ENCODE results near the gene PDE4D.
"Not testable (repeated sequence)": the region's sequence is repeated elsewhere in the genome, so short reads cannot be mapped to it uniquely, and the experiment has no call there.

PDE4D gene

DNA sequence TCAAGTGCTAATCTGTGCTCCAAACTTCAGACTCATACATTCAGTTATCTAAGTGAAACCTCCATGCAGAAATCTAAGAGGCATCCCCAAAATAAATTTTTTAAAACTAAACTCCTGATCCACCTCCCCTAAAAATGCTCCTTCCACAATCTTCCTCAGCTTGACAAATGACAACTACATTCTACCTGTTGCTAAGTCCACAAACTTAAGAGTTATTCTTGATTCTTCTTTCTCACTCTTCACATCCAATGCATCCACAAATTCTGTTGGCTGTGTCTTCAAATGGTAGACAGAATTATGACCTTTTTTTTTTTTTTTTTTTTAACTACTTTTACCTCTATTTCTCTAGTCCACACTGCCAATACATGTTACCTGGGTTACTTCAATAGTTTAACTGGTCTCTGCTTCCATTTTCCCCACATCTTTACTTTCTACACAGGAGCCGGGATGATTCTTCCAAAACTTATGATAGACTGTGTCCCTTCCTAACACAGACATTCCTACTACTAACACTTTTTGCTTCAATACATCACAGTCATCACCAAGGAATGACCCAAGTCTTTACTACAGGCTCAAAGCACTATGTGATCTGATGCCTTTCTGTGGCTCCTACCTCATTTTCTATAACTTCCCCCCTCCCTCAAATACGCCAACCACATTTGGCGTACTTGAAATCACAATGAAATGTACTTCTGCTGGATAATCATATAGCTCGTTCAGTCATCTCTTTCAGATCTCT, 143.6 kb downstream of the PDE4D start:
- Histone ChIP-seq H3K9me3 (no peaks in the 10 kb centered on the region), H3K4me1 (peaks cover 0 to 11% (median 3%) of the 10 kb centered on the region in 4 donors), H3K27me3 (no peaks in the 10 kb centered on the region), H3K27ac (no peak overlapping the region), H3K4me3 (no peak overlapping the region), H3K36me3 (no peaks in the 10 kb centered on the region)
- intact Hi-C loops (cut with DNase I; ENCODE audit: low total_unique reads), result no loop called here
- TF ChIP-seq, protein P1, sequence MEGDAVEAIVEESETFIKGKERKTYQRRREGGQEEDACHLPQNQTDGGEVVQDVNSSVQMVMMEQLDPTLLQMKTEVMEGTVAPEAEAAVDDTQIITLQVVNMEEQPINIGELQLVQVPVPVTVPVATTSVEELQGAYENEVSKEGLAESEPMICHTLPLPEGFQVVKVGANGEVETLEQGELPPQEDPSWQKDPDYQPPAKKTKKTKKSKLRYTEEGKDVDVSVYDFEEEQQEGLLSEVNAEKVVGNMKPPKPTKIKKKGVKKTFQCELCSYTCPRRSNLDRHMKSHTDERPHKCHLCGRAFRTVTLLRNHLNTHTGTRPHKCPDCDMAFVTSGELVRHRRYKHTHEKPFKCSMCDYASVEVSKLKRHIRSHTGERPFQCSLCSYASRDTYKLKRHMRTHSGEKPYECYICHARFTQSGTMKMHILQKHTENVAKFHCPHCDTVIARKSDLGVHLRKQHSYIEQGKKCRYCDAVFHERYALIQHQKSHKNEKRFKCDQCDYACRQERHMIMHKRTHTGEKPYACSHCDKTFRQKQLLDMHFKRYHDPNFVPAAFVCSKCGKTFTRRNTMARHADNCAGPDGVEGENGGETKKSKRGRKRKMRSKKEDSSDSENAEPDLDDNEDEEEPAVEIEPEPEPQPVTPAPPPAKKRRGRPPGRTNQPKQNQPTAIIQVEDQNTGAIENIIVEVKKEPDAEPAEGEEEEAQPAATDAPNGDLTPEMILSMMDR (IDR thresholded peaks at IDR 0.05), result no peak
- DNase-seq, result no peak

DNA sequence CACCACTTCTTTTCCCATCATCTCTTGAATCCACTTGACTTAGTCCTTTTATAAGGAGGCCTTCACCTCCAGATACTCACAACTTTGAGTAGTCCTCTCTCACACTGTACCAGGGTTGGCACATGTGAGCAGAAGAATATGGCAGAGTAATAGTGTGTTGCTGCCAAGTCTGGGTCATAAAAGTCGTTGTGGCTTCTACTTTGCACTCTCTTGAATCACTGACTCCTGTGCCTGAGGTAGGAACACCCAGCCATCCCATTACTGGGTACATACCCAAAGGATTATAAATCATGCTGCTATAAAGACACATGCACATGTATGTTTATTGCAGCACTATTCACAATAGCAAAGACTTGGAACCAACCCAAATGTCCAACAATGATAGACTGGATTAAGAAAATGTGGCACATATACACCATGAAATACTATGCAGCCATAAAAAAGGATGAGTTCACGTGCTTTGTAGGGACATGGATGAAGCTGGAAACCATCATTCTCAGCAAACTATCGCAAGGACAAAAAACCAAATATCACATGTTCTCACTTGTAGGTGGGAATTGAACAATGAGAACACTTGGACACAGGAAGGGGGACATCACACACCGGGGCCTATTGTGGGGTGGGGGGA, 145.4 kb downstream of the PDE4D start:
- H3K36me3 ChIP-seq; intact Hi-C loops (cut with DNase I; ENCODE audit: low total_unique reads); H3K4me3 ChIP-seq; DNase-seq; H3K9me3 ChIP-seq; H3K27me3 ChIP-seq: not testable (repeated sequence)
- Histone ChIP-seq H3K27ac (peak overlapping the region in 1 of 2 donors; percentile 68), H3K4me1 (peaks cover 0 to 18% (median 6%) of the 10 kb centered on the region in 4 donors)

DNA sequence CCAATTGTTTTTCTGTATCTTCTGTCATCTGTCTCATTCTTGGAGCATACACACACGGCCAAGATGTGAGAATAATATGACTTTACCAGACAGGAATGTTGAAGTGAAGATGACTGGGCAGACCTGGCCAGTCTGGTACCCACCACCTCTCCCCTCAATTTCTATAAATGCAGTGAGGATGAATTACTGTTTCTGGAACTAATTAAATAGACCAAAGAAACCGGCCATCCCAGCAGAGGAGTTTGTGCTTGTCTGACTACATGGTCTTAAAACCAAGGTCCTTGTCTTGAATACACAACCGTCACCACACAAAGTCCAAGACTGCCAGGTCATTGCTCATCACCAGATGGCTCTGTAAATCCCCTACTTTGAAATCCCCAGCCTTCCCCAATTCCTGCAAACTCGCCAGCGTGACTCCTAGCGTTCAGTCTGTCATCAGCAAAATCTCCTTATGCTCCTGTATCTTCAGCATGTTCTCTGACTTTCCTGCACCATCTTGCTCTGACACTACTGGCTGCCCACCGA, 147.2 kb downstream of the PDE4D start:
- Histone ChIP-seq H3K27ac (peak overlapping the region; percentile 68 to 85), H3K9me3 (no peaks in the 10 kb centered on the region), H3K36me3 (no peaks in the 10 kb centered on the region), H3K4me3 (no peak overlapping the region), H3K27me3 (no peaks in the 10 kb centered on the region), H3K4me1 (peaks cover 0 to 18% (median 6%) of the 10 kb centered on the region in 4 donors)
- TF ChIP-seq, protein P1 (IDR thresholded peaks at IDR 0.05), result no peak
- intact Hi-C loops (cut with DNase I; ENCODE audit: low total_unique reads), result no loop called here
- DNase-seq, result peak in 1 of 2 donors; percentile 67

DNA sequence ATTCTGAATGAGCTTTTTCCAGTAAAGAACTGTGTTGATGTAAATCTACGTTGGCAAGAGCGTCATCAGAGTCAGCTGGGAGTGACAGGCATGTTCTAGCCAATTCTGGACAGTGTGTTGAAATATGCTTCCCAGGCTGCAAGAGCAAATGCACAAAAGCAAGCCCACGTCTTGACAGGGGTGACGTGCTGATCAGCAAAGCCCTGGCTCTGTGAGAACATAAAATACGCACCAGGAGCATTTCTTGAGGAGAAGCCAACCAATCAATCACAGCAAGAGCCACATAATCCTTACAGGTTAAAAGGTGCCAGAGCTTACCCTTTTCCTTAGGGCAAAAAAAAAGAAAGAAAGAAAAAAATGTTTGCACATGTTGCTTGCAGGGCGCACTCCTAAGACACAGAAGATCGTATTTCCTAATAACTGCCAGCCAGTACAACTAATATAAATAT, 148.1 kb downstream of the PDE4D start:
- H3K36me3 ChIP-seq, result no peaks in the 10 kb centered on the region
- TF ChIP-seq, protein P1 (IDR thresholded peaks at IDR 0.05), result no peak
- DNase-seq, result peak; percentile 56 to 92
- peaks cover 0 to 18% (median 6%) of the 10 kb centered on the region in 4 donors for H3K4me1 ChIP-seq
- intact Hi-C loops (cut with DNase I; ENCODE audit: low total_unique reads), result no loop called here
- H3K9me3 ChIP-seq, result no peaks in the 10 kb centered on the region
- H3K4me3 ChIP-seq, result peak overlapping the region; percentile 3 to 34
- H3K27ac ChIP-seq, result peak overlapping the region; percentile 74 to 85
- H3K27me3 ChIP-seq, result no peaks in the 10 kb centered on the region

DNA sequence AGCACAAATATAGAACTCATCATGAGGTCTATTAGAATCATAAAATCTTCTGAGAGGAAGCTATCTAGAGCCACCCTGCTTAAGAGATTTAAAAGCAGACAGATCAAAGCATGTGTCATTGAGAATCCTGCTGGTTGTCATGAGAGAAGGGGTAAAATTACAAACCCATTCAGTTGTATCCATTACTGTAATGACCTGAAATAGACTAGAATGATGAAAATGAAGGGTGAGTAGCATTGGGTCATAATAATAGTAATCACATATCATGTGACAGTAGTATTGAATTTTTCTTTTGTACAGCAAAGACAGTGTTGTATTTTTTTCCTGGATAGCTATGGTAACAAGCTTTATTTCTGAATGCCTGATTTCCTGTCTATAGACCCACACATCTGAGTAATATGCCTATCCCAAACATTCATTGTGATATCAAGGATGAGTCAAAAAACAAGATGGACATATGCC, 149.0 kb downstream of the PDE4D start:
- no peak for DNase-seq
- Histone ChIP-seq H3K27me3 (no peaks in the 10 kb centered on the region), H3K36me3 (no peaks in the 10 kb centered on the region), H3K27ac (peak overlapping the region; percentile 74 to 85), H3K9me3 (no peaks in the 10 kb centered on the region), H3K4me1 (peaks cover 0 to 18% (median 6%) of the 10 kb centered on the region in 4 donors), H3K4me3 (no peak overlapping the region)
- TF ChIP-seq, protein P1 (IDR thresholded peaks at IDR 0.05), result no peak
- intact Hi-C loops (cut with DNase I; ENCODE audit: low total_unique reads), result no loop called here

DNA sequence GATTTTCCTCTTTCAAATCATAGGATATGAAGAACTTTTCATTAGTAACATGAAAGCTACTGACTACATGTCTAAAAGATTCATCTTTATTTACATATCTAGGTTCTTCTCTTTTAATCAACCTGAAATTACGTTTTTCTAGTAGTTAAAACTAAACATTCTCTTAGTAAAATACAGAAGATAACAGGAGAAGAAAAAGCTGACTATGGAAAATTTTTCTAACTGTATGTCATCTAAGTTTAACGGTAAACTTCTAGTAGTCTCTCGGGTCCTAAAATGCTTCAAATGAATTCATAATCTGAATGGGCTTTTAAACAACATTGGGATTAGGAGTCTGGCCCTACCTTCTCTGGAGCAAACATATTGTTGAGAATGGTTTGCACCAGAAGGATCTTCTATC, 151.9 kb downstream of the PDE4D start:
- no peak for DNase-seq
- Histone ChIP-seq H3K9me3 (no peaks in the 10 kb centered on the region), H3K27me3 (no peaks in the 10 kb centered on the region), H3K4me1 (peaks cover 0 to 16% (median 6%) of the 10 kb centered on the region in 4 donors), H3K4me3 (no peak overlapping the region), H3K27ac (no peak overlapping the region), H3K36me3 (no peaks in the 10 kb centered on the region)
- intact Hi-C loops (cut with DNase I; ENCODE audit: low total_unique reads), result no loop called here
- TF ChIP-seq, protein P1 (IDR thresholded peaks at IDR 0.05), result no peak

Measured in tibial artery (tissue), 4 donors.